Right lobe of liver (tissue), 4 donors: ENCODE results near the gene EOGT.

Experiments used
- POLR2A ChIP-seq: fragments of 450-650 bp; IDR thresholded peaks from one replicate; pipeline ENCODE4 v1.6.1; 2017; ENCODE audit warnings: antibody characterized with exemption, mild to moderate bottlenecking
- TF ChIP-seq, protein P1 (sequence below), 4 donors: fragments of 200-600 bp in 3 of 4; fragments of 450-650 bp in 1 of 4; IDR thresholded peaks; one replicate each; pipeline versions ENCODE4 v1.5.1 to v1.8.0; 2016 to 2022; ENCODE audit warnings: antibody characterized with exemption in 4 of 4, mild to moderate bottlenecking in 2 of 4
- donor health status: DM: no; HTN: no; CAD: no.
- donor health status: DM: no; HTN: no; CAD: no.
- donor health status: DM: no; HTN: yes; CAD: no.

DNA sequence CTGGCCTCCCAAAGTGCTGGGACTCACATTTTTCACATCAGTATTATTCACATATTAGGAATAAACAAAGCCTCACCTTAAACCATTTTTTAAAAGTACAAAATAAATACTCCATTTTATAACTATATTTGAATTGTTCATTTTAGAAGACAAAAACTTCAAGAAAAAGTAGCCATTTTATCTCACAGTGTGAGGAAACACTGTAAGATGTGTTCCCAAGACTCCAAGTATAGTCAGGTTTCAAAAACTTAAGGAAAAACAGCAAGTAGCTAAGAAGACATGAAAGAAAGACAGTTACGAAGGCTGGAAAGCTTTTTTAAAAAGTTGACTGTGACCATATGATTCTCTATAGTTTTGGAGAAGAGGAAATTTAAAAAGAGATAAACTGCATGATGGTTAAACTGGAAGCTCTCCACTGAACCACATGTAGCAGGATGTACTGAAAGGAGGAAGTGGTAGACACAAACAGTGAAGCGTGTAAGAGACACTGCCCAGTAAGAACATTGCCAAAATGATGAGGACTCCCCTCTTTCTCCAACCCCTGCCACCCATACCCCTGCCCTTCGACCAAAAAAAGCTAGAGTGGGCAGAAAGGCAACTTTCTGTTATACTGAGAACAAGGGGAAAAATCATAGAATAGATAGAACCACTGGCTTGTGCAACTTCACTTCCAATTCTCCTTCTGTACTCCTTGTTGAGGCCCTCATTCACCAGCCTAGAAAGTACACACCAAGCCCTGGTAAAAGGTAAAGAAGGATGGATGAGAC, 44.9 kb upstream of the EOGT start:
- TF ChIP-seq, protein P1, sequence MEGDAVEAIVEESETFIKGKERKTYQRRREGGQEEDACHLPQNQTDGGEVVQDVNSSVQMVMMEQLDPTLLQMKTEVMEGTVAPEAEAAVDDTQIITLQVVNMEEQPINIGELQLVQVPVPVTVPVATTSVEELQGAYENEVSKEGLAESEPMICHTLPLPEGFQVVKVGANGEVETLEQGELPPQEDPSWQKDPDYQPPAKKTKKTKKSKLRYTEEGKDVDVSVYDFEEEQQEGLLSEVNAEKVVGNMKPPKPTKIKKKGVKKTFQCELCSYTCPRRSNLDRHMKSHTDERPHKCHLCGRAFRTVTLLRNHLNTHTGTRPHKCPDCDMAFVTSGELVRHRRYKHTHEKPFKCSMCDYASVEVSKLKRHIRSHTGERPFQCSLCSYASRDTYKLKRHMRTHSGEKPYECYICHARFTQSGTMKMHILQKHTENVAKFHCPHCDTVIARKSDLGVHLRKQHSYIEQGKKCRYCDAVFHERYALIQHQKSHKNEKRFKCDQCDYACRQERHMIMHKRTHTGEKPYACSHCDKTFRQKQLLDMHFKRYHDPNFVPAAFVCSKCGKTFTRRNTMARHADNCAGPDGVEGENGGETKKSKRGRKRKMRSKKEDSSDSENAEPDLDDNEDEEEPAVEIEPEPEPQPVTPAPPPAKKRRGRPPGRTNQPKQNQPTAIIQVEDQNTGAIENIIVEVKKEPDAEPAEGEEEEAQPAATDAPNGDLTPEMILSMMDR (IDR thresholded peaks at IDR 0.05): no peak
- TF ChIP-seq POLR2A: no peak
